ENCODE results near the gene SRSF12. TPM values are rescaled to one million over a fixed set of nuclear protein-coding genes. Genes with fewer than 3 reads are reported as not detected.

Gene SRSF12
- total RNA-seq, 1 experiment from 2014 or later = 1.9 TPM

DNA sequence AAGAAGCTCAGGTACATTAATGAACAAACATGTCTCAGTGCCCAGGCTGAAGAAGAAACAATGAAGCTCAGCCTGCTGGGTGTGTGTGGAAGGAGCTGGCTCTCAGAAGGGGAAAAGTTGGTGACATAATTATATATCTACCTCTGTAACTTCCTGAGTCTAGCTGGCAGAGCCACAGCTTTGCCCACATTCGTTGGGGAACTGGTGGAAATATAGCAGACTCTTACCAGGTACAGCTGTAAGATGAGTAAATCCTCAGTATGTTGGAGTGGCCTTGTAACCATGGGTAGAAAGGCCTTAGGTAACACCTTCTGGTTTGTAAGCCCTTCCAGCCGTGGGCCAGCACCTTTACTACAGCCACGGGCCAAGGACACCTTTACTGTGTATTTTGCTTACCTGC, 67.2 kb downstream of the SRSF12 start:
- no peak for DNase-seq (ENCODE audit: low read depth)
- in situ Hi-C loops (cut with HindIII; ENCODE audit: low pct_unique_long_range_greater_than_20kb, low sequenced_read_pairs) = no loop called here

DNA sequence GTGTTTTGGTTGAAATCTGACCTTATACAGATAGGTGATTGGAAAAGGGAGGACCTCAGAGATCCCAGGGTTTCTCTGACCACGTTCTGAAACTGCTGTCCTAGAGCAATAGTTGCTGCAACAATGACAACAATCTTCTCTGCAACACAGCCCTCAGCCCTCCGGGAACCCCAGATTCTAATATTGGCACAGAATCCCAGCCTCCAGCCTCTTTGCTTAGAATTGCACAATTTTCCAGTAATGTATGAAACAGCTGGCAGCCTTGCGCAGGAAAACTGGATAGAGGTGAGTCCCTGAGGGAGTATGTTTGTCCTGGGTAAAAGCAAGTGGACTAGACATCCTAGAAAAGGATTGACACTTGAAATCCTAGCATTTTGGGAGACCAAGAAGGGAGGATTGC, 67.7 kb downstream of the SRSF12 start:
- in situ Hi-C loops (cut with HindIII; ENCODE audit: low pct_unique_long_range_greater_than_20kb, low sequenced_read_pairs) = no loop called here
- DNase-seq (ENCODE audit: low read depth) = no peak

DNA sequence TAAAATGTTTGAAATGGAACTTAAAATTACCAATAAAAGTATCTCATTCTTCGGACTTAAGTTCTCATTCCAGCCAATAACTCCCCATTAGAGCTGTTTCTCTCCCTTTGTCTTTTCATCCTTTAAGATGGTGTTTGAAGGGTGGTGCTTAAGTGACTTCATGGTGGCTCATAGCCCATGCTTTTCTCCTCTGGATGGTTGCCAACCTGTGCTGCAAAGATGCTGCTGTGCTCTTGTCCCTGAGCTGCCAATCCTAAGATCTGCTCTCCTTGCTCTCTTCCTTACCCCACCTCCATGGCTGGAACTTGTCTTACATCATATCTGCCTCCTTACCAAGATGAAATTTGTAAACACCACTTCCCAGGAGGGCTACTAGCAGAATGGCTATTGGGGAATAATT, 68.9 kb downstream of the SRSF12 start:
- in situ Hi-C loops (cut with HindIII; ENCODE audit: low pct_unique_long_range_greater_than_20kb, low sequenced_read_pairs) = no loop called here
- no peak for DNase-seq (ENCODE audit: low read depth)

DNA sequence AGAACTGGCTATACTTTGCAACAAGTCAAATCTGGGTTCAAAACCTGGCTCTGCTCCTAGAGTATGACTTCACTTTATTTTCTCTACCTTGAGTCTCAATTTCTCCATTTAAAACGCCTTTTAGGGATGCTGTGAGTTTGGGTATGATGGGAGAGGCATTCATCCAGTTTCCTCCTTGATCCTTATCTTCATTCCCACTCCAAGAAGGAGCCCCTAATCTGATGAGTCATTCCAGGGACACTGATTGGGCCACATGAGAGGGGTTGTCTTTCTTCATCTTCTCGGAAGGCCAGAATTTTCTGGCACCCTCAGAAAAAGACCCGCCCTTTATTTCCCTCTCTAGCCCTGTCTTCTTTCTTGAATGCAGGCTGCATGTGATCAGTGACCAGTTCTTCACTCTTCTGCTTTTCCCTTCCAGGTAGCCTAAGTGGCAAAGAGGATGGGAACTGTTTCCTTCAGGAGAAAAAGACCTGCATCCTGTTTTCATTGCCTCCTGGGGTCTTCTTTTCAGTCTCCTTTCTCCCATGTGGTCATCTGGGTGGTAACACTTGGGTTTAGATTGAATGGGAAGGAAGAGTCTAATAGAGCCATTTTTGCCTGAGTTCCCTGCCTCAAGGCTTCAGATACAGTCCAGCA, 69.5 kb downstream of the SRSF12 start:
- in situ Hi-C loops (cut with HindIII; ENCODE audit: low pct_unique_long_range_greater_than_20kb, low sequenced_read_pairs) = no loop called here
- no peak for DNase-seq (ENCODE audit: low read depth)

DNA sequence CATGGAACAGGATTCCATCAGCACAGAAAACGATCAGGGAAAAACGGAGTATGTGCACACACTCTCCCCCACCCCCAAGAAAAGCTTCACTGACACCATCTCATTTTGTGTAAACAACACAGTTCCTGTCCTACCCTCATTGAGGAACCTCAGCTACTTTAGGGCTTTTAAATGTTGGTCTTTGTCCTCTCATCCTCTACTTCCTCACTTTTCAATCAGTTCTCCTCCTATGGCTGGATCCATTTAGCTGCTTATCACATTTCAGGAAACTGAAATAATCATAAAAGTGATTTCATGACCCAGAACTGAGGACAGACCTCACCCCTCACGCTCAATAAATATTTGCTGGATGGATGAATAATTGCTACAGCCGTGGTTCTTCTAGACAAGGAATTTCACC, 70.4 kb downstream of the SRSF12 start:
- DNase-seq (ENCODE audit: low read depth) = no peak
- in situ Hi-C loops (cut with HindIII; ENCODE audit: low pct_unique_long_range_greater_than_20kb, low sequenced_read_pairs) = no loop called here

Other genes starting within 250 kb of the SRSF12 start
- 15.6 and 28.0 TPM in 2 replicates for gene RNGTT, start 154.5 kb downstream of the SRSF12 start, total RNA-seq (2014; rRNA removed; shearing (Covaris generic); ENCODE audit: low replicate concordance)
- 31.7 and 38.3 TPM in 2 replicates for gene PNRC1, start 37.3 kb downstream of the SRSF12 start, total RNA-seq (2014; rRNA removed; shearing (Covaris generic); ENCODE audit: low replicate concordance)
- gene PM20D2, start 28.0 kb upstream of the SRSF12 start, total RNA-seq (2014; rRNA removed; shearing (Covaris generic); ENCODE audit: low replicate concordance) = 16.9 and 21.8 TPM in 2 replicates
- 0.61 TPM in 1 of 2 replicates, not detected in the other for gene GABRR1, start 99.3 kb upstream of the SRSF12 start, total RNA-seq (2014; rRNA removed; shearing (Covaris generic); ENCODE audit: low replicate concordance)
- gene GABRR2, start 197.2 kb upstream of the SRSF12 start, total RNA-seq (2014; rRNA removed; shearing (Covaris generic); ENCODE audit: low replicate concordance) = not detected in 2 replicates
- 26.9 and 33.1 TPM in 2 replicates for gene UBE2J1, start 234.7 kb upstream of the SRSF12 start, total RNA-seq (2014; rRNA removed; shearing (Covaris generic); ENCODE audit: low replicate concordance)